ENCODE data around the gene THNSL1.
"Not testable (repeated sequence)": the region's sequence is repeated elsewhere in the genome, so short reads cannot be mapped to it uniquely, and the experiment has no call there.

Gene THNSL1

GRCh38 chr10:24998044-24998443, 18.4 kb upstream of the THNSL1 start:
- DNase-seq, result no peak

- DNase-seq, result not testable (repeated sequence)
Measured at GRCh38 chr10:25011591-25011990, 4.8 kb upstream of the THNSL1 start.

- no peak for DNase-seq
Measured at GRCh38 chr10:25014579-25014978, 1.8 kb upstream of the THNSL1 start.

GRCh38 chr10:25015828-25016375, 510 bp upstream of the THNSL1 start, which contains the start of gene ENKUR:
ENKUR (minus strand) TSS chr10:25016158; CDS start chr10:25015936, 222 bp downstream.
- peak; percentile 88 for DNase-seq

GRCh38 chr10:25017154-25017590, 760 bp downstream of the THNSL1 start:
- peak; percentile 30 for DNase-seq

- no peak for DNase-seq
Measured at GRCh38 chr10:25017661-25018060, 1.2 kb downstream of the THNSL1 start.

- no peak for DNase-seq
Measured at GRCh38 chr10:25018703-25019102, 2.3 kb downstream of the THNSL1 start.

- no peak for DNase-seq
Measured at GRCh38 chr10:25023278-25023677, 6.9 kb downstream of the THNSL1 start.

GRCh38 chr10:25024528-25024927, 8.1 kb downstream of the THNSL1 start:
- DNase-seq, result no peak

GRCh38 chr10:25026463-25026862, 10.1 kb downstream of the THNSL1 start:
- no peak for DNase-seq

- DNase-seq, result no peak
Measured at GRCh38 chr10:25028711-25029110, 12.3 kb downstream of the THNSL1 start.

GRCh38 chr10:25029519-25029918, 13.1 kb downstream of the THNSL1 start:
- DNase-seq, result no peak

- no peak for DNase-seq
Measured at GRCh38 chr10:25036381-25036780, 20.0 kb downstream of the THNSL1 start.

GRCh38 chr10:25038325-25038724, 21.9 kb downstream of the THNSL1 start:
- no peak for DNase-seq

GRCh38 chr10:25039531-25039930, 23.1 kb downstream of the THNSL1 start:
- DNase-seq, result no peak

GRCh38 chr10:25046641-25047040, 30.2 kb downstream of the THNSL1 start:
- no peak for DNase-seq

- no peak for DNase-seq
Measured at GRCh38 chr10:25047088-25047487, 30.7 kb downstream of the THNSL1 start.

- DNase-seq, result no peak
Measured at GRCh38 chr10:25047591-25048301, 31.3 kb downstream of the THNSL1 start.

- no peak for DNase-seq
Measured at GRCh38 chr10:25048450-25048849, 32.0 kb downstream of the THNSL1 start.

- DNase-seq, result no peak
Measured at GRCh38 chr10:25049966-25050365, 33.6 kb downstream of the THNSL1 start.

- DNase-seq, result no peak
Measured at GRCh38 chr10:25050402-25050801, 34.0 kb downstream of the THNSL1 start.

GRCh38 chr10:25052012-25052411, 35.6 kb downstream of the THNSL1 start:
- DNase-seq, result no peak

- no peak for DNase-seq
Measured at GRCh38 chr10:25056726-25057125, 40.3 kb downstream of the THNSL1 start.

GRCh38 chr10:25057886-25058285, 41.5 kb downstream of the THNSL1 start:
- DNase-seq, result no peak

GRCh38 chr10:25059990-25060389, 43.6 kb downstream of the THNSL1 start:
- no peak for DNase-seq

Measured in activated CD4-positive, CD25-positive, alpha-beta regulatory T cell treated with anti-CD3 and anti-CD28 coated beads, Interleukin-2, amount 50 U/mL, for 72 hours (primary cell).